Hematopoietic multipotent progenitor cell treated with erythropoietin and hydrocortisone succinate and interleukin-3 and kit ligand, for 8 days (in vitro differentiated cells): ENCODE measurements around the gene HLA-DQA2.
"Not testable (repeated sequence)": the region's sequence is repeated elsewhere in the genome, so short reads cannot be mapped to it uniquely, and the experiment has no call there.

ENCODE experiments used
- DNase-seq: peaks from one replicate; pipeline ENCODE4 v3.0.0-alpha.2; 2015

HLA-DQA2 gene

GRCh38 chr6:32741031-32741960, at the start of gene HLA-DQA2:
Gene HLA-DQA2 (plus strand): TSS chr6:32741391. CDS start chr6:32741444, 53 bp downstream.
- no peak for DNase-seq

- peak; percentile 30 for DNase-seq
These were observed 49.2 kb upstream of the HLA-DQA2 start for GRCh38 chr6:32692019-32692418.

- no peak for DNase-seq
These were observed 44.2 kb upstream of the HLA-DQA2 start for GRCh38 chr6:32697031-32697430.

GRCh38 chr6:32700391-32701040, 40.7 kb upstream of the HLA-DQA2 start:
- peak; percentile 58 for DNase-seq

- no peak for DNase-seq
These were observed 37.8 kb upstream of the HLA-DQA2 start for GRCh38 chr6:32703347-32703746.

- DNase-seq, result not testable (repeated sequence)
These were observed 36.0 kb upstream of the HLA-DQA2 start for GRCh38 chr6:32705164-32705563.

GRCh38 chr6:32709625-32710024, 31.6 kb upstream of the HLA-DQA2 start:
- no peak for DNase-seq

- DNase-seq, result no peak
These were observed 27.9 kb upstream of the HLA-DQA2 start for GRCh38 chr6:32713241-32713640.

- DNase-seq, result no peak
These were observed 24.8 kb upstream of the HLA-DQA2 start for GRCh38 chr6:32716396-32716795.

- DNase-seq, result no peak
These were observed 22.3 kb upstream of the HLA-DQA2 start for GRCh38 chr6:32718879-32719278.

GRCh38 chr6:32738126-32738525, 3.1 kb upstream of the HLA-DQA2 start:
- DNase-seq, result no peak

GRCh38 chr6:32742374-32742773, 1.2 kb downstream of the HLA-DQA2 start:
- no peak for DNase-seq

- DNase-seq, result no peak
These were observed 3.6 kb downstream of the HLA-DQA2 start for GRCh38 chr6:32744776-32745175.

- not testable (repeated sequence) for DNase-seq
These were observed 4.5 kb downstream of the HLA-DQA2 start for GRCh38 chr6:32745649-32746048.

- DNase-seq, result no peak
These were observed 11.4 kb downstream of the HLA-DQA2 start for GRCh38 chr6:32752580-32752979.

GRCh38 chr6:32759669-32760068, 18.5 kb downstream of the HLA-DQA2 start:
- DNase-seq, result no peak

GRCh38 chr6:32761072-32761471, 19.9 kb downstream of the HLA-DQA2 start:
- DNase-seq, result no peak

GRCh38 chr6:32761548-32761947, 20.4 kb downstream of the HLA-DQA2 start:
- DNase-seq, result no peak

GRCh38 chr6:32763421-32763820, 22.2 kb downstream of the HLA-DQA2 start, which contains the start of gene HLA-DQB2:
Gene HLA-DQB2 (minus strand): TSS chr6:32763532. CDS start chr6:32763470, 62 bp downstream.
- DNase-seq, result no peak

GRCh38 chr6:32764048-32764447, 22.9 kb downstream of the HLA-DQA2 start:
- DNase-seq, result no peak

GRCh38 chr6:32772656-32773055, 31.5 kb downstream of the HLA-DQA2 start:
- DNase-seq, result no peak

- DNase-seq, result no peak
These were observed 33.2 kb downstream of the HLA-DQA2 start for GRCh38 chr6:32774426-32774825.

GRCh38 chr6:32775071-32775470, 33.9 kb downstream of the HLA-DQA2 start:
- no peak for DNase-seq

- no peak for DNase-seq
These were observed 37.8 kb downstream of the HLA-DQA2 start for GRCh38 chr6:32779036-32779435.
